ENCODE measurements around the gene LRRTM4.

GRCh38 chr2:77086478-77086877, 435.7 kb downstream of the LRRTM4 start:
- no peak for TF ChIP-seq MAX (IDR thresholded peaks at IDR 0.05; ENCODE audit: low read depth, low read length)
- TF ChIP-seq ZNF274 (IDR thresholded peaks at IDR 0.05; ENCODE audit: insufficient read depth, insufficient read length) = no peak
- TF ChIP-seq POLR2A (IDR thresholded peaks at IDR 0.05; ENCODE audit: low read depth, low read length) = no peak

Measured in GM12878 (cell line).